ENCODE measurements around the gene BACE1.

DNA sequence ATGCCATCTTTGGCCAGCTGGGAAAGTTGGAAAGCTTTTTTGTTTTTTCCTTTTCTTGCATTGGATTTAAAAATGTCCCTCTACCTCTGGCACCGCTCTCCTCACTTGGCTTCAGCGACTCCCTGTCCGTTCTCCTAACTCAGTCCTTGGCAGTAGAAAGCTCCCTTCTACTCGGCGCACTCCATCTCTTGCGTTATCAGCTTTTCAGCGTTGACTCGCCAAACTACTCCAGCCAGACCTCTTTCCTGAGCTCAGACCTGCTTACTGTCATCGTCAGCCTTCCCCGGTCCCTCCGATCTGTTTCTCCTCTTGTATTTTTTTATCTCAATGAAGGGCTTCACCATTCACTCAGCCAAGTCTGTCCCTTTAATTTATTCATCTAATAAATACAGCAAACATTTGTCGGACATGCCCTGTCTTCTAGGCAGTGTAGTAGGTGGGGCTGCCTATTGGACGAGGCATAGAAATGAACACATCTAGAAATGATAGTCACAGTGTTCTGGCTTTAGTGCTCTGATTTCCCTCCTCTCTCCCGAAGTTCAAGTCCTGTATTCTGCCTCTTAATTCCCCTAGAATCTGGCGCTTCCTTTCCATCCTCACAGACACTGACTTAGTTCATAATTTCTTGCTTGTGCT, 12.4 kb upstream of the BACE1 start:
- no peak for TF ChIP-seq EZH2 (IDR thresholded peaks at IDR 0.05; ENCODE audit: borderline replicate concordance, low read length)
- TF ChIP-seq, protein P1, sequence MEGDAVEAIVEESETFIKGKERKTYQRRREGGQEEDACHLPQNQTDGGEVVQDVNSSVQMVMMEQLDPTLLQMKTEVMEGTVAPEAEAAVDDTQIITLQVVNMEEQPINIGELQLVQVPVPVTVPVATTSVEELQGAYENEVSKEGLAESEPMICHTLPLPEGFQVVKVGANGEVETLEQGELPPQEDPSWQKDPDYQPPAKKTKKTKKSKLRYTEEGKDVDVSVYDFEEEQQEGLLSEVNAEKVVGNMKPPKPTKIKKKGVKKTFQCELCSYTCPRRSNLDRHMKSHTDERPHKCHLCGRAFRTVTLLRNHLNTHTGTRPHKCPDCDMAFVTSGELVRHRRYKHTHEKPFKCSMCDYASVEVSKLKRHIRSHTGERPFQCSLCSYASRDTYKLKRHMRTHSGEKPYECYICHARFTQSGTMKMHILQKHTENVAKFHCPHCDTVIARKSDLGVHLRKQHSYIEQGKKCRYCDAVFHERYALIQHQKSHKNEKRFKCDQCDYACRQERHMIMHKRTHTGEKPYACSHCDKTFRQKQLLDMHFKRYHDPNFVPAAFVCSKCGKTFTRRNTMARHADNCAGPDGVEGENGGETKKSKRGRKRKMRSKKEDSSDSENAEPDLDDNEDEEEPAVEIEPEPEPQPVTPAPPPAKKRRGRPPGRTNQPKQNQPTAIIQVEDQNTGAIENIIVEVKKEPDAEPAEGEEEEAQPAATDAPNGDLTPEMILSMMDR (conservative IDR thresholded peaks at IDR 0.05 in 1 of 2, IDR thresholded peaks at IDR 0.05 in 1 of 2; ENCODE audit: extremely low read depth in 1 of 2, insufficient read depth in 1 of 2, low read depth in 1 of 2, low read length in 2 of 2) = no peak
